Endothelial cell of umbilical vein (primary cell): Measurements from ENCODE around the gene SKI. TPM values are rescaled to one million over a fixed set of nuclear protein-coding genes. Genes with fewer than 3 reads are reported as not detected.

ENCODE experiments used
- BruUV-seq: library from RNA; stranded (reverse); fragments of 400-500 nt; replicated peaks from 2 replicates; lab custom pipeline; 2021; lab: Mats Ljungman, UMichigan
- CTCF ChIA-PET: fragments of 300-600, 350-600 bp; sonication (Branson Sonifier 250); formaldehyde crosslinking; loops from one replicate; lab custom pipeline; 2021; ENCODE audit warnings: antibody characterized with exemption, inconsistent platforms; lab: Charles Lee
- POLR2A ChIA-PET: fragments of 300-600, 350-600 bp; sonication (Branson Sonifier 250); formaldehyde crosslinking; loops from one replicate; lab custom pipeline; 2021; ENCODE audit warnings: antibody characterized with exemption, inconsistent platforms; lab: Charles Lee
- DNase-seq: peaks from one replicate; pipeline ENCODE4 v3.0.0-alpha.2; 2011; ENCODE audit warnings: low read depth, low spot score
- FAIRE-seq: peaks from 2 replicates; lab custom pipeline; 2011; peaks lifted over from hg19 to GRCh38; lab: Jason Lieb, UNC
- H2AFZ ChIP-seq: 2 replicates; pipeline ENCODE4 v1.6.0; 2012; ENCODE audit warnings: low read depth, low read length, control low read depth, inconsistent platforms
- H3K27ac ChIP-seq: 2 replicates; pipeline ENCODE4 v1.5.1; 2011; ENCODE audit warnings: low read depth, mild to moderate bottlenecking, control low read depth, low read length, moderate library complexity; ENCODE audit not compliant: insufficient read depth
- H3K27me3 ChIP-seq, 2 experiments: 2 replicates each; pipeline versions ENCODE4 v1.6.0 to v1.6.1; 2011; ENCODE audit warnings: low read length in 2 of 2, mixed read lengths in 1 of 2; ENCODE audit not compliant: control insufficient read depth in 2 of 2, insufficient read depth in 2 of 2
- H3K36me3 ChIP-seq, 2 experiments: 2 replicates in 1 of 2; 3 replicates in 1 of 2; pipeline ENCODE4 v1.5.1; 2011; ENCODE audit warnings: low read length in 2 of 2, mild to moderate bottlenecking in 1 of 2, moderate library complexity in 1 of 2; ENCODE audit not compliant: control insufficient read depth in 2 of 2, insufficient read depth in 2 of 2; ENCODE audit errors: extremely low read depth in 1 of 2
- H3K4me1 ChIP-seq: 3 replicates; pipeline ENCODE4 v1.5.1; 2011; ENCODE audit warnings: mild to moderate bottlenecking, low read length; ENCODE audit not compliant: control insufficient read depth, insufficient read depth; ENCODE audit errors: extremely low read depth
- H3K4me2 ChIP-seq: 2 replicates; pipeline ENCODE4 v1.6.1; 2011; ENCODE audit warnings: low read length, control low read depth, mixed read lengths; ENCODE audit not compliant: insufficient read depth
- H3K4me3 ChIP-seq, 3 experiments: fragments of 200-600 bp in 1 of 3; sonication (generic), shearing (Covaris generic) in 1 of 3; replicated peaks in 1 of 3; 2 replicates each; pipeline ENCODE4 v1.5.1; 2011 to 2016; ENCODE audit warnings: control low read depth in 3 of 3, low read length in 3 of 3, mild to moderate bottlenecking in 2 of 3, inconsistent platforms in 1 of 3, low read depth in 1 of 3, moderate library complexity in 1 of 3; ENCODE audit not compliant: insufficient read depth in 1 of 3
- H3K79me2 ChIP-seq: 2 replicates; pipeline ENCODE4 v1.6.0; 2012; ENCODE audit warnings: low read length, inconsistent platforms; ENCODE audit not compliant: control insufficient read depth, insufficient read depth
- H3K9ac ChIP-seq: replicated peaks from 2 replicates; pipeline ENCODE3; 2011; ENCODE audit warnings: low read length, control low read depth; ENCODE audit not compliant: insufficient read depth; ENCODE audit errors: extremely low read depth
- H3K9me1 ChIP-seq: replicated peaks from 3 replicates; pipeline ENCODE4 v1.6.0; 2011; ENCODE audit warnings: mild to moderate bottlenecking, low read length; ENCODE audit not compliant: control insufficient read depth, insufficient read depth; ENCODE audit errors: extremely low read depth
- H3K9me3 ChIP-seq: replicated peaks from 2 replicates; pipeline ENCODE4 v1.5.1; 2012; ENCODE audit warnings: low read length, inconsistent platforms; ENCODE audit not compliant: control insufficient read depth, insufficient read depth
- H4K20me1 ChIP-seq: replicated peaks from 2 replicates; pipeline ENCODE3; 2011; ENCODE audit warnings: mild to moderate bottlenecking, low read length; ENCODE audit not compliant: control insufficient read depth, insufficient read depth; ENCODE audit errors: extremely low read depth
- EZH2 ChIP-seq: IDR thresholded peaks from 2 replicates; pipeline ENCODE4 v1.6.1; 2012; ENCODE audit warnings: borderline replicate concordance, low read depth, mild to moderate bottlenecking, moderate library complexity, low read length, inconsistent platforms; ENCODE audit not compliant: severe bottlenecking
- FOS ChIP-seq: IDR thresholded peaks from 2 replicates; pipeline ENCODE4 v1.6.1; 2011; ENCODE audit warnings: mild to moderate bottlenecking, low read length, moderate library complexity, borderline replicate concordance; ENCODE audit not compliant: insufficient read depth
- GATA2 ChIP-seq: IDR thresholded peaks from 2 replicates; pipeline ENCODE4 v1.7.0; 2011; ENCODE audit warnings: low read depth, mild to moderate bottlenecking, moderate library complexity, mixed read lengths, low read length; ENCODE audit not compliant: insufficient read length, insufficient read depth
- JUN ChIP-seq: IDR thresholded peaks from 2 replicates; pipeline ENCODE4 v1.6.1; 2011; ENCODE audit warnings: borderline replicate concordance, low read depth; ENCODE audit not compliant: insufficient read length, insufficient read depth
- MYC ChIP-seq: IDR thresholded peaks from one replicate; pipeline ENCODE4 v1.6.1; 2011; ENCODE audit warnings: mild to moderate bottlenecking, low read depth, low read length
- POLR2A ChIP-seq: IDR thresholded peaks from 2 replicates; pipeline ENCODE4 v1.6.1; 2012; ENCODE audit warnings: low read depth, mild to moderate bottlenecking, control low read depth, low read length
- POLR2AphosphoS5 ChIP-seq: IDR thresholded peaks from 2 replicates; pipeline ENCODE4 v1.6.1; 2012; ENCODE audit warnings: low read depth, mild to moderate bottlenecking, control low read depth, low read length, moderate library complexity; ENCODE audit not compliant: insufficient read depth
- dilution Hi-C: fragments of 300-500 bp; cut with MboI; formaldehyde crosslinking; loops from one replicate; pipeline ENCODE4 v1.15.0; 2019; ENCODE audit warnings: low sequenced_read_pairs; ENCODE audit not compliant: extremely low pct_ligation_motif_present
- intact Hi-C: fragments of 100-400 bp; cut with micrococcal nuclease; formaldehyde crosslinking; loops from one replicate; pipeline ENCODE4 v1.10.0; 2022
- polyA plus RNA-seq, 4 experiments: library from polyadenylated mRNA; depleted of rRNA in 3 of 4; stranded (reverse) in 3 of 4; unstranded in 1 of 4; fragments of >200 nt; gene quantifications; 2 replicates each; pipeline versions ENCODE4 v1.2.1 to v1.2.3, GENCODE V29; 2011 to 2012; ENCODE audit warnings: missing spikeins in 1 of 4
- total RNA-seq: library from RNA; stranded (reverse); gene quantifications from 2 replicates; pipeline ENCODE4 v1.2.3, GENCODE V29; 2021
- TF ChIP-seq, protein P1 (sequence below), 2 donors: IDR thresholded peaks; 1 replicate in 1 of 2; 2 replicates in 1 of 2; pipeline ENCODE4 v1.5.1; 2011; ENCODE audit warnings: low read length in 2 of 2, mild to moderate bottlenecking in 2 of 2, moderate library complexity in 2 of 2, control low read depth in 1 of 2, inconsistent platforms in 1 of 2, low read depth in 1 of 2; ENCODE audit not compliant: insufficient read depth in 1 of 2; ENCODE audit errors: extremely low read depth in 1 of 2
- TF ChIP-seq, protein P2 (sequence below): IDR thresholded peaks from 2 replicates; pipeline ENCODE4 v1.6.1; 2011; ENCODE audit not compliant: insufficient read depth, insufficient read length

SKI gene
- total and polyA plus RNA-seq, 2 donors (not counting 3 experiments of a cell fraction or from before 2014, with no cell fraction given): 11.6 to 80.3 TPM

DNA sequence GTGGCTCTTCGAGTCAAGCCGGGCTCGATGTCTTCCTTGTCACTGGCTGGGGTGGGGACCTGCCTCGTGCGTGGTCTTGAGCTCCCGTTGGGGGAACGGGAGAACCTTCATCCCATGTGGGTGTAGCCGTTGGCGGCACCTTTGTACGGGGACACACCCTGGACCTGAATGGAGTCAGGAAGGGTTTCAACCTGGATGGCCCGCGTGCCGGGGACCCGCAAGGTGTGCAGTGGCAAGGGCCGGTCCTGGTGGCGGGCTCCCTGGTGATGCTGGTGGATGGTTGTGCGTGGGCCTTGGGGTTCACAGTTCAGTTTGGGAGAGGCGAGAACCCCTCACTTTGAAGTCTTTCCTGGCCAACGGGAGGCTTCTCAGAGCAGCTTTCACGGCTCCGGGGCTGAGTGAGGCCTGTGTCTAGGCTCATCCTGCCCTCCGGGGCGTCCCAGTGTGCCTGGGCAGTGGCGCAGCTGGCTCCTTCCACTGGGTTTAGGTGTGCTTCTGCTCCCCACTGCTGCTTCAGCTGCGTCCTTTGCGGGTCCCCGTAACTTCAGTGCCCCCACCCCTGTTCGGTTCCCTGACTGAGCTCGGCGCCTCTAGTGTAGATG lies 11.4 kb downstream of the SKI start:
- no peaks in the 10 kb centered on the region for H3K9me3 ChIP-seq
- H3K9me1 ChIP-seq: no peaks in the 10 kb centered on the region
- no peak overlapping the region for H3K4me2 ChIP-seq
- DNase-seq (no peak), FAIRE-seq (no peak)
- peaks cover 97% of the 10 kb centered on the region for H3K79me2 ChIP-seq
- intact Hi-C loops: no loop called here
- H3K27me3 ChIP-seq: no peaks in the 10 kb centered on the region
- dilution Hi-C loops: no loop called here
- H4K20me1 ChIP-seq: no peaks in the 10 kb centered on the region
- TF ChIP-seq POLR2A: no peak
- TF ChIP-seq, protein P1, sequence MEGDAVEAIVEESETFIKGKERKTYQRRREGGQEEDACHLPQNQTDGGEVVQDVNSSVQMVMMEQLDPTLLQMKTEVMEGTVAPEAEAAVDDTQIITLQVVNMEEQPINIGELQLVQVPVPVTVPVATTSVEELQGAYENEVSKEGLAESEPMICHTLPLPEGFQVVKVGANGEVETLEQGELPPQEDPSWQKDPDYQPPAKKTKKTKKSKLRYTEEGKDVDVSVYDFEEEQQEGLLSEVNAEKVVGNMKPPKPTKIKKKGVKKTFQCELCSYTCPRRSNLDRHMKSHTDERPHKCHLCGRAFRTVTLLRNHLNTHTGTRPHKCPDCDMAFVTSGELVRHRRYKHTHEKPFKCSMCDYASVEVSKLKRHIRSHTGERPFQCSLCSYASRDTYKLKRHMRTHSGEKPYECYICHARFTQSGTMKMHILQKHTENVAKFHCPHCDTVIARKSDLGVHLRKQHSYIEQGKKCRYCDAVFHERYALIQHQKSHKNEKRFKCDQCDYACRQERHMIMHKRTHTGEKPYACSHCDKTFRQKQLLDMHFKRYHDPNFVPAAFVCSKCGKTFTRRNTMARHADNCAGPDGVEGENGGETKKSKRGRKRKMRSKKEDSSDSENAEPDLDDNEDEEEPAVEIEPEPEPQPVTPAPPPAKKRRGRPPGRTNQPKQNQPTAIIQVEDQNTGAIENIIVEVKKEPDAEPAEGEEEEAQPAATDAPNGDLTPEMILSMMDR (IDR thresholded peaks at IDR 0.05; ENCODE audit: extremely low read depth in 1 of 2, insufficient read depth in 1 of 2, low read depth in 1 of 2, low read length in 2 of 2): no peak
- TF ChIP-seq, protein P2, sequence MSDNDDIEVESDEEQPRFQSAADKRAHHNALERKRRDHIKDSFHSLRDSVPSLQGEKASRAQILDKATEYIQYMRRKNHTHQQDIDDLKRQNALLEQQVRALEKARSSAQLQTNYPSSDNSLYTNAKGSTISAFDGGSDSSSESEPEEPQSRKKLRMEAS: no peak
- TF ChIP-seq MYC: no peak
- no peak for TF ChIP-seq FOS
- TF ChIP-seq POLR2AphosphoS5: no peak
- TF ChIP-seq JUN: no peak
- TF ChIP-seq GATA2: no peak
- no peak for TF ChIP-seq EZH2
- H3K4me3 ChIP-seq: no peak overlapping the region
- peaks cover 6% of the 10 kb centered on the region for H3K4me1 ChIP-seq
- peaks cover 0 to 14% of the 10 kb centered on the region in 2 experiments for H3K36me3 ChIP-seq
- H2AFZ ChIP-seq: no peak overlapping the region
- H3K27ac ChIP-seq: no peak overlapping the region
- POLR2A ChIA-PET: no interaction called here
- BruUV-seq: no TSS peak
- CTCF ChIA-PET: interaction anchor here (1.3 kb wide), 1 partner anchor 45 kb away, joined by 3 read pairs; the partner anchor contains the start of gene FAAP20
- no peak overlapping the region for H3K9ac ChIP-seq
